H9 (cell line): Measurements from ENCODE around the gene TAF10. TPM values are rescaled to one million over a fixed set of nuclear protein-coding genes. Genes with fewer than 3 reads are reported as not detected.

Source experiments
- DNase-seq: peaks from one replicate; pipeline ENCODE4 v3.0.0-alpha.2; 2017
- H2AFZ ChIP-seq: one replicate; pipeline ENCODE4 v1.6.1; 2013; ENCODE audit warnings: mild to moderate bottlenecking, low read length, control low read depth, moderate library complexity
- H2AK5ac ChIP-seq: 2 replicates; pipeline ENCODE4 v1.6.1; 2013; ENCODE audit warnings: low read length, control low read depth, mixed read lengths; ENCODE audit not compliant: insufficient read length
- H2BK120ac ChIP-seq: one replicate; pipeline ENCODE4 v1.6.1; 2013; ENCODE audit warnings: low read depth, mild to moderate bottlenecking, low read length, control low read depth, inconsistent platforms; ENCODE audit not compliant: poor library complexity, severe bottlenecking
- H2BK12ac ChIP-seq: 2 replicates; pipeline ENCODE4 v1.6.1; 2013; ENCODE audit warnings: low read length, control low read depth, mixed read lengths, low read depth; ENCODE audit not compliant: insufficient read length
- H2BK15ac ChIP-seq: 2 replicates; pipeline ENCODE4 v1.6.1; 2013; ENCODE audit warnings: low read depth, low read length, control low read depth
- H2BK20ac ChIP-seq: one replicate; pipeline ENCODE4 v1.6.1; 2013; ENCODE audit warnings: low read depth, mild to moderate bottlenecking, low read length, control low read depth, inconsistent platforms; ENCODE audit not compliant: poor library complexity, severe bottlenecking
- H2BK5ac ChIP-seq: 2 replicates; pipeline ENCODE4 v1.6.1; 2013; ENCODE audit warnings: low read length, control low read depth, mixed read lengths; ENCODE audit not compliant: insufficient read length
- H3K14ac ChIP-seq: 2 replicates; pipeline ENCODE4 v1.6.1; 2013; ENCODE audit warnings: low read length, control low read depth; ENCODE audit not compliant: insufficient read depth
- H3K18ac ChIP-seq: 2 replicates; pipeline ENCODE4 v1.6.1; 2013; ENCODE audit warnings: low read depth, mild to moderate bottlenecking, mixed read lengths, low read length, control low read depth; ENCODE audit not compliant: insufficient read length
- H3K23ac ChIP-seq: 2 replicates; pipeline ENCODE4 v1.6.1; 2013; ENCODE audit warnings: low read length, control low read depth, mixed read lengths, low read depth; ENCODE audit not compliant: insufficient read length
- H3K23me2 ChIP-seq: 2 replicates; pipeline ENCODE4 v1.6.1; 2013; ENCODE audit warnings: low read depth, mild to moderate bottlenecking, mixed read lengths, low read length, control low read depth; ENCODE audit not compliant: insufficient read length, poor library complexity, severe bottlenecking
- H3K27ac ChIP-seq: 2 replicates; pipeline ENCODE4 v1.5.1; 2013; ENCODE audit warnings: low read length, control low read depth, mixed read lengths, low read depth; ENCODE audit not compliant: insufficient read length
- H3K27me3 ChIP-seq: 2 replicates; pipeline ENCODE4 v1.6.1; 2013; ENCODE audit warnings: low read length, control low read depth, inconsistent platforms; ENCODE audit not compliant: insufficient read depth
- H3K4ac ChIP-seq: 2 replicates; pipeline ENCODE4 v1.6.1; 2013; ENCODE audit warnings: low read depth, mild to moderate bottlenecking, control low read depth, inconsistent platforms, low read length, moderate library complexity
- H3K4me1 ChIP-seq: 2 replicates; pipeline ENCODE4 v1.6.1; 2013; ENCODE audit warnings: low read length, control low read depth, inconsistent platforms; ENCODE audit not compliant: insufficient read depth
- H3K4me2 ChIP-seq: 2 replicates; pipeline ENCODE4 v1.6.1; 2013; ENCODE audit warnings: low read length, control low read depth, mixed read lengths; ENCODE audit not compliant: insufficient read length, insufficient read depth
- H3K56ac ChIP-seq: 2 replicates; pipeline ENCODE4 v1.6.1; 2013; ENCODE audit warnings: low read depth, mild to moderate bottlenecking, mixed read lengths, low read length, control low read depth; ENCODE audit not compliant: insufficient read length
- H3K79me1 ChIP-seq: 2 replicates; pipeline ENCODE4 v1.6.1; 2013; ENCODE audit warnings: low read depth, mild to moderate bottlenecking, moderate library complexity, low read length, control low read depth, inconsistent platforms; ENCODE audit not compliant: insufficient read depth, poor library complexity, severe bottlenecking
- H3K79me2 ChIP-seq: 2 replicates; pipeline ENCODE4 v1.6.1; 2013; ENCODE audit warnings: low read length, control low read depth, inconsistent platforms; ENCODE audit not compliant: insufficient read depth
- H3K9ac ChIP-seq: 2 replicates; pipeline ENCODE4 v1.6.1; 2013; ENCODE audit warnings: low read length, control low read depth, mixed read lengths; ENCODE audit not compliant: insufficient read length; ENCODE audit errors: extremely low read depth
- H3K9me3 ChIP-seq: one replicate; pipeline ENCODE4 v1.6.1; 2013; ENCODE audit warnings: low read depth, low read length, inconsistent platforms; ENCODE audit not compliant: control insufficient read depth
- H3T11ph ChIP-seq: one replicate; pipeline ENCODE4 v1.6.1; 2013; ENCODE audit warnings: mild to moderate bottlenecking, low read length, control low read depth, inconsistent platforms
- H4K20me1 ChIP-seq: one replicate; pipeline ENCODE4 v1.6.1; 2013; ENCODE audit not compliant: control insufficient read depth, insufficient read length, insufficient read depth
- H4K5ac ChIP-seq: 2 replicates; pipeline ENCODE4 v1.6.1; 2013; ENCODE audit warnings: low read depth, mild to moderate bottlenecking, mixed read lengths, low read length, control low read depth; ENCODE audit not compliant: insufficient read length
- H4K8ac ChIP-seq: replicated peaks from 2 replicates; pipeline ENCODE4 v1.6.1; 2013; ENCODE audit warnings: low read length, control low read depth, mixed read lengths, low read depth; ENCODE audit not compliant: insufficient read length
- H4K91ac ChIP-seq: 2 replicates; pipeline ENCODE4 v1.6.1; 2013; ENCODE audit warnings: low read depth, mild to moderate bottlenecking, moderate library complexity, mixed read lengths, low read length, control low read depth; ENCODE audit not compliant: insufficient read length
- H3K27ac Mint-ChIP-seq, 3 experiments: 2 replicates in 2 of 3; 3 replicates in 1 of 3; pipeline ENCODE4 v1.8.0; 2020 to 2021; ENCODE audit warnings: mixed read lengths in 3 of 3, mild to moderate bottlenecking in 1 of 3, moderate library complexity in 1 of 3
- H3K27me3 Mint-ChIP-seq: 2 replicates; pipeline ENCODE4 v1.8.0; 2021; ENCODE audit warnings: low read depth, mild to moderate bottlenecking, moderate library complexity, mixed read lengths
- H3K36me3 Mint-ChIP-seq, 3 experiments: 2 replicates in 2 of 3; 3 replicates in 1 of 3; pipeline ENCODE4 v1.8.0; 2020 to 2021; ENCODE audit warnings: low read depth in 3 of 3, mixed read lengths in 3 of 3; ENCODE audit not compliant: insufficient read depth in 1 of 3
- H3K4me1 Mint-ChIP-seq, 2 experiments: 2 replicates each; pipeline ENCODE4 v1.8.0; 2020; ENCODE audit warnings: mixed read lengths in 2 of 2
- H3K4me3 Mint-ChIP-seq, 2 experiments: 2 replicates in 1 of 2; 3 replicates in 1 of 2; pipeline ENCODE4 v1.8.0; 2020 to 2021; ENCODE audit warnings: mild to moderate bottlenecking in 2 of 2, mixed read lengths in 2 of 2, moderate library complexity in 1 of 2
- H3K9me3 Mint-ChIP-seq, 2 experiments: 2 replicates in 1 of 2; 3 replicates in 1 of 2; pipeline ENCODE4 v1.8.0; 2020; ENCODE audit warnings: mild to moderate bottlenecking in 2 of 2, mixed read lengths in 2 of 2, moderate library complexity in 1 of 2
- WGBS: extraction: QIAGEN DNeasy Blood & Tissue Kit; methylation state at CpG from one replicate; pipeline ENCODE4 v1.1.7; 2013; ENCODE audit warnings: missing lambda C conversion rate, low lambda C conversion rate, mixed read lengths; ENCODE audit not compliant: insufficient read length; ENCODE audit errors: extremely low coverage; 5-methylcytosine and 5-hydroxymethylcytosine counted together
- total RNA-seq: library from RNA; stranded (reverse); gene quantifications from 2 replicates; pipeline ENCODE4 v1.2.1, GENCODE V29; 2021
- TF ChIP-seq, protein P1 (sequence below): fragments of 200-600 bp; sonication (generic); conservative IDR thresholded peaks from 3 replicates; pipeline ENCODE4 v1.8.0; 2021; ENCODE audit warnings: antibody characterized with exemption, mild to moderate bottlenecking

The TAF10 gene
- total RNA-seq, 1 experiment from 2014 or later: 198 TPM

DNA sequence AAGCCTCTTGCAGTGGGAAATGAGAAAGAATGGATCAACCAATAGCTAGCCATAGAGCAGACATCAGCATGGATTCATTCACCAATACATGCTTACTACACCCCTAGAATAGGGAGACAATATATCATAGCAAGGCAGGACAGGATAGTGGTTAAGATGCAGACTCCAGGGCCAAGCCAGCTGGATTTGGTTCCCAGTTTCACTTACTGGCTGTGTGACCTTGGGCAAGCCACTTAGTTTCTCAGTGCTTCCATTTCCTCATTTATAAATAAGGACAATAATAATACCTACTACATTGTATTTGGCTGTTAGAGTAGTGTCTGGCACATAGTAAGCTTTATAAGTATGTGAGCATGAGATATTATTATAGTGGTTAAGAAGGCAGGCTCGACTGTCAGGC is 36.5 kb upstream of the TAF10 start:
- H3K18ac ChIP-seq: no peak overlapping the region
- no CpG with 5 or more reads among the region's 1 CpG for WGBS
- no peak overlapping the region for H2BK15ac ChIP-seq
- H3K79me1 ChIP-seq: no peaks in the 10 kb centered on the region
- DNase-seq: no peak
- H2BK120ac ChIP-seq: no peak overlapping the region
- no peaks in the 10 kb centered on the region for H3K9me3 ChIP-seq
- Mint-ChIP-seq H3K36me3 (no peaks in the 10 kb centered on the region), H3K4me3 (no peak overlapping the region), H3K27ac (no peak overlapping the region), H3K27me3 (0 out of 2 replicates have a peak, but pooled peaks cover 2% of the 10 kb centered on the region), H3K9me3 (no peaks in the 10 kb centered on the region), H3K4me1 (no peaks in the 10 kb centered on the region)
- no peak overlapping the region for H2BK20ac ChIP-seq
- H3K4me2 ChIP-seq: no peak overlapping the region
- no peak overlapping the region for H3K14ac ChIP-seq
- H4K20me1 ChIP-seq: no peaks in the 10 kb centered on the region
- H4K5ac ChIP-seq: no peak overlapping the region
- no peak overlapping the region for H3K56ac ChIP-seq
- no peaks in the 10 kb centered on the region for H3K79me2 ChIP-seq
- H4K91ac ChIP-seq: no peak overlapping the region
- peaks cover 2% of the 10 kb centered on the region; the same call in 1 of the 2 replicates for H3K4me1 ChIP-seq
- TF ChIP-seq, protein P1, sequence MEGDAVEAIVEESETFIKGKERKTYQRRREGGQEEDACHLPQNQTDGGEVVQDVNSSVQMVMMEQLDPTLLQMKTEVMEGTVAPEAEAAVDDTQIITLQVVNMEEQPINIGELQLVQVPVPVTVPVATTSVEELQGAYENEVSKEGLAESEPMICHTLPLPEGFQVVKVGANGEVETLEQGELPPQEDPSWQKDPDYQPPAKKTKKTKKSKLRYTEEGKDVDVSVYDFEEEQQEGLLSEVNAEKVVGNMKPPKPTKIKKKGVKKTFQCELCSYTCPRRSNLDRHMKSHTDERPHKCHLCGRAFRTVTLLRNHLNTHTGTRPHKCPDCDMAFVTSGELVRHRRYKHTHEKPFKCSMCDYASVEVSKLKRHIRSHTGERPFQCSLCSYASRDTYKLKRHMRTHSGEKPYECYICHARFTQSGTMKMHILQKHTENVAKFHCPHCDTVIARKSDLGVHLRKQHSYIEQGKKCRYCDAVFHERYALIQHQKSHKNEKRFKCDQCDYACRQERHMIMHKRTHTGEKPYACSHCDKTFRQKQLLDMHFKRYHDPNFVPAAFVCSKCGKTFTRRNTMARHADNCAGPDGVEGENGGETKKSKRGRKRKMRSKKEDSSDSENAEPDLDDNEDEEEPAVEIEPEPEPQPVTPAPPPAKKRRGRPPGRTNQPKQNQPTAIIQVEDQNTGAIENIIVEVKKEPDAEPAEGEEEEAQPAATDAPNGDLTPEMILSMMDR: no peak
- no peak overlapping the region for H3K27ac ChIP-seq
- no peak overlapping the region for H3K9ac ChIP-seq
- H3K27me3 ChIP-seq: peaks cover 1% of the 10 kb centered on the region; the same call in 1 of the 2 replicates
- H3K23me2 ChIP-seq: no peaks in the 10 kb centered on the region
- no peak overlapping the region for H2BK12ac ChIP-seq
- no peak overlapping the region for H2BK5ac ChIP-seq
- H3K23ac ChIP-seq: no peak overlapping the region
- no peak overlapping the region for H2AFZ ChIP-seq
- H4K8ac ChIP-seq: no peak overlapping the region
- no peak overlapping the region for H3T11ph ChIP-seq
- no peak overlapping the region for H2AK5ac ChIP-seq
- no peak overlapping the region for H3K4ac ChIP-seq
